DMS 273 (cell line): ENCODE data around the gene RPS3.
"Not testable (repeated sequence)": the region's sequence is repeated elsewhere in the genome, so short reads cannot be mapped to it uniquely, and the experiment has no call there.

Experiments
- DNase-seq: peaks from one replicate; lab custom pipeline; 2025; ENCODE audit not compliant: unreplicated experiment; lab: John Stamatoyannopoulos, UW

The RPS3 gene

GRCh38 chr11:75399344-75400145 is at the start of gene RPS3:
RPS3 (plus strand) TSS chr11:75399518; CDS start chr11:75399548, 30 bp downstream.
- DNase-seq, result peak; percentile 94

GRCh38 chr11:75349521-75350116 is 49.7 kb upstream of the RPS3 start:
- DNase-seq, result no peak

GRCh38 chr11:75350122-75350742 is 49.1 kb upstream of the RPS3 start:
- no peak for DNase-seq

- peak; percentile 74 for DNase-seq
Measured at GRCh38 chr11:75350743-75351540, 48.4 kb upstream of the RPS3 start.

- DNase-seq, result peak; percentile 69
Measured at GRCh38 chr11:75351541-75351790, 47.9 kb upstream of the RPS3 start, which contains the start of gene ARRB1. ARRB1 (minus strand) TSS chr11:75351661; CDS start chr11:75351607, 54 bp downstream.

GRCh38 chr11:75351791-75352587 is 47.3 kb upstream of the RPS3 start:
- peak; percentile 35 for DNase-seq

GRCh38 chr11:75352588-75353206 is 46.6 kb upstream of the RPS3 start:
- DNase-seq, result no peak

GRCh38 chr11:75355051-75355450 is 44.3 kb upstream of the RPS3 start:
- DNase-seq, result no peak

- DNase-seq, result no peak
Measured at GRCh38 chr11:75356613-75357012, 42.7 kb upstream of the RPS3 start.

- DNase-seq, result not testable (repeated sequence)
Measured at GRCh38 chr11:75362285-75362684, 37.0 kb upstream of the RPS3 start.

GRCh38 chr11:75365711-75366181 is 33.6 kb upstream of the RPS3 start:
- no peak for DNase-seq

GRCh38 chr11:75366826-75367225 is 32.5 kb upstream of the RPS3 start:
- not testable (repeated sequence) for DNase-seq

GRCh38 chr11:75369560-75370255 is 29.6 kb upstream of the RPS3 start:
- DNase-seq, result no peak

- no peak for DNase-seq
Measured at GRCh38 chr11:75371949-75372876, 27.1 kb upstream of the RPS3 start.

GRCh38 chr11:75373201-75373600 is 26.1 kb upstream of the RPS3 start:
- DNase-seq, result no peak

GRCh38 chr11:75374646-75375045 is 24.7 kb upstream of the RPS3 start:
- no peak for DNase-seq

GRCh38 chr11:75375626-75376025 is 23.7 kb upstream of the RPS3 start:
- DNase-seq, result no peak

GRCh38 chr11:75376175-75376574 is 23.1 kb upstream of the RPS3 start:
- peak; percentile 15 for DNase-seq
